Endothelial cell of umbilical vein (primary cell): ENCODE measurements around the gene MEI4.

ENCODE experiments used
- CTCF ChIP-seq, 2 donors: IDR thresholded peaks; 1 replicate in 1 of 2; 2 replicates in 1 of 2; pipeline ENCODE4 v1.5.1; 2011; ENCODE audit warnings: low read length in 2 of 2, mild to moderate bottlenecking in 2 of 2, moderate library complexity in 2 of 2, control low read depth in 1 of 2, inconsistent platforms in 1 of 2, low read depth in 1 of 2; ENCODE audit not compliant: insufficient read depth in 1 of 2; ENCODE audit errors: extremely low read depth in 1 of 2
- EZH2 ChIP-seq: IDR thresholded peaks from 2 replicates; pipeline ENCODE4 v1.6.1; 2012; ENCODE audit warnings: borderline replicate concordance, low read depth, mild to moderate bottlenecking, moderate library complexity, low read length, inconsistent platforms; ENCODE audit not compliant: severe bottlenecking
- FOS ChIP-seq: IDR thresholded peaks from 2 replicates; pipeline ENCODE4 v1.6.1; 2011; ENCODE audit warnings: mild to moderate bottlenecking, low read length, moderate library complexity, borderline replicate concordance; ENCODE audit not compliant: insufficient read depth
- GATA2 ChIP-seq: IDR thresholded peaks from 2 replicates; pipeline ENCODE4 v1.7.0; 2011; ENCODE audit warnings: low read depth, mild to moderate bottlenecking, moderate library complexity, mixed read lengths, low read length; ENCODE audit not compliant: insufficient read length, insufficient read depth
- JUN ChIP-seq: IDR thresholded peaks from 2 replicates; pipeline ENCODE4 v1.6.1; 2011; ENCODE audit warnings: borderline replicate concordance, low read depth; ENCODE audit not compliant: insufficient read length, insufficient read depth
- MAX ChIP-seq: IDR thresholded peaks from 2 replicates; pipeline ENCODE4 v1.6.1; 2011; ENCODE audit not compliant: insufficient read depth, insufficient read length
- MYC ChIP-seq: IDR thresholded peaks from one replicate; pipeline ENCODE4 v1.6.1; 2011; ENCODE audit warnings: mild to moderate bottlenecking, low read depth, low read length
- POLR2A ChIP-seq: IDR thresholded peaks from 2 replicates; pipeline ENCODE4 v1.6.1; 2012; ENCODE audit warnings: low read depth, mild to moderate bottlenecking, control low read depth, low read length
- POLR2AphosphoS5 ChIP-seq: IDR thresholded peaks from 2 replicates; pipeline ENCODE4 v1.6.1; 2012; ENCODE audit warnings: low read depth, mild to moderate bottlenecking, control low read depth, low read length, moderate library complexity; ENCODE audit not compliant: insufficient read depth

GRCh38 chr6:77814119-77814518 is 161.3 kb downstream of the MEI4 start:
- TF ChIP-seq CTCF (IDR thresholded peaks at IDR 0.05; ENCODE audit: extremely low read depth in 1 of 2, insufficient read depth in 1 of 2, low read depth in 1 of 2, low read length in 2 of 2), result no peak
- TF ChIP-seq JUN, result no peak
- no peak for TF ChIP-seq POLR2A
- TF ChIP-seq GATA2, result no peak
- TF ChIP-seq MAX, result no peak
- no peak for TF ChIP-seq EZH2
- TF ChIP-seq MYC, result no peak
- no peak for TF ChIP-seq POLR2AphosphoS5
- TF ChIP-seq FOS, result no peak
